ENCODE data around the gene YAF2.
"Not testable (repeated sequence)": the region's sequence is repeated elsewhere in the genome, so short reads cannot be mapped to it uniquely, and the experiment has no call there.

The YAF2 gene

DNA sequence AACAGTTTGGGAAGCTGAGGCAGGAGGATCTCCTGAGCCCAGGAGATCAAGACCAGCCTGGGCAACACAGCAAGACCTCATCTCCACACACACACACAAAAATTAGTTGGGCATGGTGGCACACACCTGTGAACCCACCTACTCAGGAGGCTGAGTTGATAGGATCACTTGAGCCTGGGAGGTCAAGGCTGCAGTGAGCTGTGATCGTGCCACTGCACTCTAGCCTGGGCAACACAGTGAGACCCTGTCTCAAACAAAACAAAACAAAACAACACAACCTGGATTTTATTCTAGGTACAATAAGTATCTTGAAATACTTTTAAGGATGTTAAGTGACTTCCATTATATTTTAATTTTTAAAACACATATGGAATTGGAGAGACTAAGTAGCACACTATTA is 45.8 kb downstream of the YAF2 start:
- no peak for DNase-seq

DNA sequence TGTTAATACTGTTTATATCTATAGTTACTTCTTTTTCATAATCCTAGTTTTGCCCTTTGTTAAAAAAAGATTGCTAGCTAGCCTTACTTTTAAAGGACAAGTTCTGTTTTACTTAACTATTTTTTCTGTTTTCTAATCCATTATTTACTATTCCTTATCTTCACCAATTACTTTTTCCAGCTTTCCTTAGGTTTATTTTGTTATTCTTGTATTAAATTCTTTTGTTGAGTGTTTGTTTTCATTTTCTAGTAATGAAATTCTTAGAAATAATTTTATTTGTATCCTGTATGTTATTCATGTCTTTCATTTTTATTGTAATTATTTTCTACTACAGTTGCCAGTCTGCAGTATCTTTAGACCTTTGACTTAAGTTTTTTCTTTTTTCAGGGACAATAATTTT is 47.7 kb downstream of the YAF2 start:
- no peak for DNase-seq

DNA sequence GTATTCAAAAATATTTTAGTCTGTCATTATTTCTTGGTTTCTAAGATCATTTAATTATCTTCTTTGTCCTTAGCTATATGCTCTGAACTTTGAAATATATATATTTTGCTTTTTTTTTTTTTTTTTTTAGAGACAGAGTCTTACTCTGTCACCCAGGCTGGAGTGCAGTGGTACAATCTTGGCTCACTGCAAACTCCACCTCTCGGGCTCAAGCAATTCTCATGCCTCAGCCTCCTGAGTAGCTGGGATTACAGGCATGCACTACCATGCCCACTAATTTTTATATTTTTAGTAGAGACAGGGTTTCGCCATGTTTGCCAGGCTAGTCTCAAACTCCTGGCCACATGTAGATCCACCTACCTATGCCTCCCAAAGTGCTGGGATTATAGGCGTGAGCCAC is 49.8 kb downstream of the YAF2 start:
- DNase-seq = not testable (repeated sequence)

DNA sequence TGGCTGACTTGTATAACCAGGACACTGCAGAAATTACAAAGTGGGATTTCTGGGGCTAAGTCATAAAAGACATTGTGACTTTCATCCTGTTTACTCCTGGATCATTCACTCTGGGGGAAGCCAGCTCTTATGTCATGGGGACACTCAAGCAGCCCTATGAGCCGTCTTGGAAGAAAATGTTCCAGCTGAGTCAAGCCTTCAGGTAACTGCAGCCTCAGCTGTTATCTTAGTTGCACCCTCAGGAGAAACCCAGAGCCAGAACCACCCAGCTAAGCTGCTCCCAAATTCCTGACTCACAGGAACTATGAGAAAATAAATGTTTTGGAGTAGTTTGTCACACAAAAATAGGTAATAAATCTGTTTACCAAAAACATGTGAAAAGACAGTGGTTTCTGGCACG is 50.2 kb downstream of the YAF2 start:
- no peak for DNase-seq

DNA sequence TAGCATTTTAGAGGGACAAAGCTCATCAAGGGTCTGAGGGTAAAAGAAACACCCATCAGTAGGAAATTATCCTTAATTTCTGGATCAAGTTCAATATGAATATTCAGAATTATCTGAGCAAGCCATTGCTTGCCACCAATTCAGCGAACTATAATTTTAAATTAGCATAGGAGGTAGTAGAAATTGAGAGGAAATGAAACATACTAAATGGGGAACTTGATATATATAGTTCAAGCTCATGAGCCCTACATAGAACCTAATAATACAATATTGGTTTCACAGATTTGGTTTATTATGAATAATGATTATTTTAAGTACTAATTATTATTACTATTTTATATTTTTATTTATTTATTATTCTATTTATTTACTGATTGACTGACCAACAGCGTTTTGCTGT is 51.3 kb downstream of the YAF2 start:
- DNase-seq = no peak

DNA sequence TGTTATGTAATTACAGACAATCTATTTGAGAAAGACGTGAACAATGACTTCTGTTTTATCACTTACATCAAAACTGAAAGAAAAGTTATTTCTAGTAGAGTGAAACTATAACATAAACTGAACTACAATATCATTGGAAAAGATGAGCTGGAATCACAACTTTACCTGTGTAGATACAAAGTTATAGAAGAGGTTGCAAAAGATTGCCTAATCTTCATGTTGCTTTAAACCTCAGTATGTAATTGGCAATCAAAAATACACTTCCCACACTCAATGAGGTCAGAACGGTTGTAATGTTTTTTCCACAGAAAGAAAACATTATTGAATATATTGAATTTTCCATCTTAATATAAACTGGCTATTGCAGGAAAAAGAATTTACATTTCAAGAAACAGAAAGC is 55.7 kb downstream of the YAF2 start:
- DNase-seq = no peak

DNA sequence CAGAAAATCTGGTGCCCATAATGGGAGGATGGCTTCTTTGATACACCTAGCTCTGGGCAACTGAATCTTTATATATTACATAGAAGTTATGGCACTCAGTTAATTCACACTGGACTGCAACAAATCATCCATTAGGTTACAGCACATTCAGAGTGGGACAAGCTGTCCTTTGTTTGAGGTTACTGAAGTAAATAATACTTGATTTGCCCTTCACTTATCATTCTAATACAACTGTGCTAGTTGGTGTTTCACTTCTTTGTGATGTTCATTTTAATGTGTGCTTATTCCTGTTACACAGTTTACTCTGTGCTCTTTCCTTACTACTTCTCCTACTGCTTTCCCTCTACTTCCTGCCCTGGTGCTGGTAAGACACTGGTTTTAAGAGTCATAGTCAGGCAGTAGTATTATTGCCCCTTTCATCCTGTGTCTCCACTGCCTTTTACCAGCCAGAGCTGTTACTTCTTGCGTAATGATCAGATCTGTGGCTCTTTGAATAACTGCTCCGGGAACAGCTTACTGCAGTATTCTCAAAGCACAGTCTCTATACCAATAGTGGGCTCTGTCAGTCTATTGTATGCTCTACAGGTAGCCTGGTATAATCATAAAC is 57.0 kb downstream of the YAF2 start:
- no peak for DNase-seq

DNA sequence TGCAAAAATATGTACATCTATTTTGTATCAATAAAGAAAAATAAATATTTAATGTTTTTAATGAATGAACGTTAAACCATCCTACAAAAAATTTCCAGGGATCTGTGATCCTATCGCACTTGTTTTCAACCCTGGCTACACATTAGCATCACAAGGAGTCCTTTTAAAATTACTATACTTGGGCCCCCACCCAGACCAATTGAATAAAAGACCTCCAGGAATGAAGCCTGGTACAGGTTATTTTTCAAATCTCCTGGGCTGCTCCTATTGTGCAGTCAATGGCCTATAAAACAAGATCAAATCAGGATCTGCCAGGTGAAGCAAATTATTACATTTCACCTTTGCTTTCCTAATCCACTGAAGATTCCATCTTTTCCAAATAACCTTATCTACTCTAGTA is 59.9 kb downstream of the YAF2 start:
- no peak for DNase-seq

DNA sequence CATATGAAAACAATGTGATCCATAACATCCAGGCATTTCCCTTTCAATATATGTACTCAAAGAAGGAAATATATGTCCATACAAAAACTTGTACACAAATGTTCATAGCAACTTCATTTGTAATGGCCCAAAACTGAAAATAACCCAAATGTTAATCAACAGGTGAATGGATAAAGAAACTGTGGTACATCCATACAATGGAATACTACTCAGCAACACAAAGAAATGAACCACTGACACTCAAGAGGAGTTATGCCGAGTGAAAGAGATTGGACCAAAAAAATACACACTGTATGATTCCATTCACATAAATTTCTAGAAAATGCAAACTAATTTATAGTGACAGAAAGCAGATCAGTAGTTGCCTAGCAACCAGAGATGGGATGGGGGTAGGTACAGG is 63.1 kb downstream of the YAF2 start:
- no peak for DNase-seq

DNA sequence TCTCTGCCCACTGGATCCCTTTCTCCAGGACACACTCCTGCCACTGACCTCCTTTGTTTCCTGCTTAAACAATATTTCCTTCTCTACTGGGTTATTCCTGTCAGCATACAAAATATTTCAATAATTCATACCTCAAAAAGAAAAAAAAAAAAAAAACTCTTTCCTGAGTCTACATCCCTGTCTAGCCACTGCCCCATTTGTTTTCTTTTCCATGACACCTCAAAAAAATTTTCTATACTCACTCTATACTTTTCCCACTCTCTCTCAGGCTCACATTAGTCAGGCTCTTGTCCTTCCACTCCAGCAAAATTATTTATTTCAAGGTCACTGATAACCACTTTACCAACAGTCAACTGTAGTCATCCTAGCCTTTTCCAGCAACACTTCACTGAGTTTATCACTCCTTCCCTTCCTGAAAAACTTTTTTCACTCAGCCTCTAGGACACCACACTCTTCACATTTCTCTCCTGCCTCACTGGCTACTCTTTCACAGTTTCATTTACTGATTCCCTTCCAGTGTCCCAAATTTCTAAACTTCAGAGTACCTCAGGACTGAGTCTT is 64.0 kb downstream of the YAF2 start:
- no peak for DNase-seq

DNA sequence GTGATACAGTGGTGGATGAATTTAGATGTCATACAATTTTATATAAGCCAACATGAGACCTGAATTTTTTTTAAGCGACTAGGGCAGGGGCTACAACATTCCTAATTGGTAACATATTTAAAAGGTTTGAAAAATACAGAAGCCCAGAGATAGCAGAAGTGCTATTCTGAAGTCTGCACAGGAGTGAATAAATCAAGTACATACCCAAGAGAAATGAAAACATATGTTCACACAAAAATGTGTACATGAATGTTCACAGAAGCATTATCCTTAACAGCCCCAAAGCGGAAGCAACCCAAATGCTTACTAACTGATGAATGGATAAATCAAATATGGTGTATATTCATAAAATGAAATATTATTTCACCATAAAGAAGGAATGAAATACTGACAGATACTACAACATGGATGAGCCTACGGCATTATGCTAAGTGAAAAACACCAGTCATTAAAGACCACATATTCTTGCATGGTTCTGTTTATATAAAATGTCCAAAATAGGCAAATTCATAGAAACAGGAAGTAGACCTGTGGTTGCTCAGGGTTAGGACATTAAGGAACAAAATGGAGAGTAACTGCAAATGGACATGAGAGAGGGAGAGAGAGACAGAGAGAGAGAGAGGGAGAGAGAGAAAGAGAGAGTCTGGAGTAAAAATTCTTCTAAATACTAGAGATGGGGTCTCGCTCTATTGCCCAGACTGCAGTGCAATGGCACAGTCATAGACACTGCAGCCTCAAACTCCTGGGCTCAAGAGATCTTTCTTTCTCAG is 65.4 kb downstream of the YAF2 start:
- no peak for DNase-seq

DNA sequence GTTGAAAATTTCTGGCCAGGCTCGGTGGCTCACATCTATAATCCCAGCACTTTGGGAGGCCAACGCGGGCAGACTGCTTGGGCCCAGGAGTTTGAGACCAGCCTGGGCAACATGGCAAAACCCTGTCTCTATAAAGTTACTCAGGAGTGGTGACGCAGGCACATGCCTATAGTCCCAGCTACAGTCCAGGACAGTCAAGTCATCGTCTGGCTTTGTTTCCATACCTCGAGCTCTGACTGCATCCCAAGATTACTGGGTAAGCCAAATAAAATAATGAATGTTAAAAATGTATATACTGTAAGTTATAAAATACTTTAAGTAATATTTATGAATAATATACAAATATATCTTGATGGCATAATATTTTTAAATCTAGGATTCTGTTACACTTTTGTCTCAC is 70.3 kb downstream of the YAF2 start:
- DNase-seq = no peak

DNA sequence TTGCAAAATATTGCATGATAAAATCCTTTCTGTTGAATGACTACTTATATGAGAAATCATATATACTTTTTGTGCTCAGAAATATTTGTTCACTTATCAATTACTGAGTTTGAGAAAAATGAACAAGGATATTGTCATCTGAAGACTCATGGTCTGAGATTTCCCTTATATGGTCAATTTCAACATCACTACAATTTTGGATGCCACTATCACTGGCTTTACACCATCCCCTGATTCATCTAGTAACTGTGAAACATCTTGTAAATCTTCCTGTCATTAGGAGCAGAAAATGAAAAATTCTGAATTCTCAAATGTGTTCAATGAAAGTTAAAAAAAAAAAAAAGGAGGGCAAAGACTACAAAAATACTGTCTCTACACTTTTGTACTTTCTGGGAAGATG is 71.5 kb downstream of the YAF2 start:
- DNase-seq = no peak

DNA sequence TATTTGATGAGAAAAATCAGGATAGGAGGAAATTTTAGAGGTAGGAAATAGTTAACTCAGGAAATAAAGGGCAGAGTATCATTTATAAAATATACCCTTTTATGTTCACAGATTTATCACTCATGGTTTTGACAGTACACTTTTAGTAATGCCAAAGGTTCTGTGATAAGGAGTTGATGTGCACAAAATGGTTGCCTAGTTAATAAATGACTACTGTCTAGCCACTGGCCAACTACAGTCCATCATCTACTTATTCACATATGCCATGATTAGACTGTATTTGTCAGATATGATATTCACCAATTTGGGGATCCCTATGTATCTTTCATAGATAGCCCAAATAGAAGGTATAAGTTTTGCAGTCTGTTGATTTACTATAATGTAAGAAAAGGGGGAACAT is 74.1 kb downstream of the YAF2 start:
- DNase-seq = no peak

DNA sequence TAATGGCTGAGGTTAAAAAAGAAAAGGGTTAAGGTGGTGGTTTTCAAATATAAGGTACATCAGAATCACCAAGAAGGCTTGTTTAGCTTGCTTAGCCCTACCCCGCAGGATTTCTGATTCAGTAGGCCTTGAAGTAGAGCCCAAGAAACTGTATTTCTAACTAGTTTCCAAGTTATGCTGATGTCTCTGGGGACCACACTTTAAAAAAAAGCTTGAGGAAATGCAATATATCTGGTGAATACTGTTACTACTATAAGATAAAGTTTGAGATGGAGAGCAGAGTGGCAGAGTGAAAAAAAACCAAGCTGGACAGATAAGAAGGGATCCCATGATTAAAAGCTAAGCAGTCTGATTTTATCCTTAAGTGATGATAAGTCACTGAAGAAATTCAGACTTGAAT is 75.1 kb downstream of the YAF2 start:
- no peak for DNase-seq

DNA sequence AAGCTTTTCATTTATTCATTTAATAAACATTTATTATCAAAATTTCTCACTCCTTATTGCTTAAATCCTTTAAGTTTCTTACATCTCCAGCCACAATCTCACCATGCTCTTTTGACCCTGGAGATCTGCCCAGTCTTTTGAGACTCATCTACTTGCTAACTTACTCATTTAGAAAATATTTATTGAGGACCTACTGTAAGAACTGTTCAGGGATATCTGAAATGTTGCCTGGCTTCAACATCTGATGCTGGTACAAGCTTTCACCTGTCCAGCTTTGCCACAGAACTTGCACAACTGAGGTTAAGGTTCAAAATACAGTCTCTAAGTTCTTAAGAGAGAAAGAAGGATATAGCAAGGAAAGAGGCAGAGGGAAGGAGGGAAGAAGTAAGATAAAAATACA is 75.9 kb downstream of the YAF2 start:
- no peak for DNase-seq

DNA sequence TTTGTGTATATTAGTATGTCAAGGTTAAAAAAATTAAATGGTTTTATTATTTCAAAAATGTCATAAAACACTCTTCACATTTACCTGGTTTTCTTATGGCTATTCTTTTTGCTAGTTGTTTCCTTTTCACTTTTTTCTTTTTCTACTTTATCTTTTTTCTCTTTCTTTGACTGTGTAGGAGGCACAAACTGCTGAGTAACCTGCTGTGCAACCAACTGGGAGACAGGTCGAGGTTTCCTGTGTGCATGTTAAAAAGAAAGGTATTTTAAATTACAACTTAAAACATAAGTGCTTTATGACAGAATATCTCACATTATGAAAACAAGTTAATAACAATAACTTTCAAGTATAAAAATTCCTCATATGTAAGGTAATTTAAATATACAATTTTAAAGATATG is 76.5 kb downstream of the YAF2 start:
- no peak for DNase-seq

DNA sequence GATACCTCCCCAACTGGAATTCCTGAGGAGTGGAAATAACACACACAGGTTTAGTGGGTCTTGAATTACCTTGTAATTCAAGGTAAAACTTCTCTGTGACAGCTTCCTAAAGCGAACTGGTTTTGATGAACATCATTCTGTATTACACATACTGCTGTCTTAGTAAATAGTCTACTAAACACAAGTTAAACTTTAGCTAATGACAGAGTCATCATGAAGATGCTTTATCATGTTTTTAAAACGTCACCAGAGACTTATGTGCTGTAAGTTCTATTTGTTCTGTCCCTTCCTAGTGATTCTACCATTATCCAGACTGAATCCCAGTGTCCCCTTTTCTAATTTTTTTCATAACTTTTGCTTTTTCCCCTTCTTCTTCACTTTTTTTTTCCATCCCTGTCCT is 81.8 kb downstream of the YAF2 start:
- DNase-seq = no peak

DNA sequence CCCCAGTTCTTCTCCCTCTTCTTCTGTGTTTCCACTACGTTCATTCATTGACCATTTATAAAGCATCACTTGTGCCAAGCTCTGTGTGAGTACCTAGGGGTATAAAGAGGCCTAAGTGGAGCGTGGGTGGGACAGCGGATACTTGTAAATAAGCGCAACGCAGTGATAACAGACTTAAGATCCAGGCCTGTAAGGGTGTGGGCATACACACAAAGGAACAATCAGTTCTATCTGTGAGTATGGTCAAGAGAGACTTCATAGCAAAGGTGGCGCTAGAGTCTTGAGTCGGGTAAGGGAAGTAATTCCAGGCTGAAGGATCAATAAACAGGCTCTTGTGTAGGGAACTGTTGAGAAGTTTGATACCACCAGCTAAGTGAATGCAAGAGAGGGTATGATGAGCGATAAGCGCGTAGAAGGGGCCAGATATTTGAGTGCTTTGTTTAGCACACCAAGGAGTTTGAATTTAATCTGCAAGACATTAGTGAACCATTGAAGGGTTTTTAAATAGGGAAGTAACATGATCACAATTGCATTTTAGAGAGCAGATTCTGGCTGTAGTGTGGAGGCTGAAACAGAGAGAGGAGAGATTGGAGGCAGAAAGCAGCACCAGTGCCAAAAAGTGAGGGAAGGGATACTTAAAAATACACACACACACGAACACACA is 92.4 kb downstream of the YAF2 start:
- no peak for DNase-seq

DNA sequence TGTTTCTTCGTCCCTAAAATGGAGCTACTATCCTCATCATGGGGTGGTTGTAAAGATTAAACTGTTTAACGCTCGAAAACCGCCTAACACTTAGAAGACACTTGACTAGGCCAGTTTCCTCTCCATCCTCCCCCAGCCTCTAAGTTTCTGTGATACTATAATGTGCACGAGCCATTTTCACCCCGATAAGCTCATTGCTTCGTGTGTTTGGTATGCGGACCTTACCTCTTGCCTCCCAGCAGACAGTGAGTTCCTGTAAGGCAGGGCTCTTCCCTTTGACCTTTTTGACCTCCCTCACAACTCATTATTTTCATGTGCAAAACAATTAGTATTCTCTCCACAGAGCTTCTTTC is 92.9 kb downstream of the YAF2 start:
- no peak for DNase-seq

DNA sequence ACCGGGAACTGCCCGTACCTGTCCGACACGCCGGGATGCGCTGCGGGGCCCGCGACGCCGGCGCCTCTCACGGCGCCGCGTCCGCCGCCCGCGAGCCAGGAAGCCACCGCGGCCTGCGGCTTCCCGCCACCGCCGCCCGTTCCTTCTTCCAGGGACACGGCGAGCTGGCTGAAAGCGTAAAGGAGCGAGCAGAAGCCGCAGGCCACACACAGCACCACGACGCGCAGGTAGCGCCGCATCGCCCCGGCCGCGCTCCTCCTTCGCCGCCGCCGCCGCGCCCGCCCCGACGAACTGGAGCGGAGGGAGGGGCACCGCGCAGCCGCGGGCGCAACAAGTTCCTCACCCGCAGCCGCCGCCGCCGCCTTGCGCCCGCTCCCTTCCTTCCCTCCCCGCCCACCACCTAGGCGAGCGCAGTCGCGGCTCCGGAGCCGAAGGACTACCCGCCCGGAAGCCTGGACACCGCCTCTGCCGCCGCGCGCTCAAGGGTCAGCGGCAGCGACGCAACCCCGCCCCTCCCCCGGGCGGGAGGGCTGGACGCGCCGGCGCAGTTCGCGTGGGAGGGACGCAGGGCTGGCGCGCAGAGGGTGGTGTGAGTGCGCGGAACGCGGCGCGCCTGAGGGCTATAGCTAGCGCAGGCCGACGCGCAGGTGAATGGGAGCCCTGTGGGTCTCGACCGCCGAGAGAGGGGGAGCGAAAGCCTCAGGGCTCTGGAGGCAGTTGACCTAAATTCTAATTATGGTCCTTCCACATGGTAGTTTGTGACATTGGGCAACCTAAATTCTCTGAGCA is 93.4 kb downstream of the YAF2 start, which contains the start of gene GXYLT1:
TSS of gene GXYLT1 (minus strand) at position 467 of the 789 bp plus-strand sequence. CDS start at position 239, 228 bp downstream.
- DNase-seq = peak; percentile 61

DNA sequence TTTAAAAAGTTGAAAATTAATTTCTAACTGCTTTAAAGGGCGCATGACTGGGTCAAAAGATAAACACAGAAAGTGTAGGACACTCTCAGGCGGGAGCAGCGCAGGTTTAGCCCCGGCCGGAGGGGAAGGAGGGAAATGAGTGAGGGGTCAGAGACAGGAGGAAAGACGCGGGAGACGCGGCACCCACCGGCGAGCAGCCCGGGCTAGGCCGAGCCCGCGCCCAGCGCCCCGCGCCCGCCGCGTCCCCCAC is 94.0 kb downstream of the YAF2 start:
- DNase-seq = no peak

DNA sequence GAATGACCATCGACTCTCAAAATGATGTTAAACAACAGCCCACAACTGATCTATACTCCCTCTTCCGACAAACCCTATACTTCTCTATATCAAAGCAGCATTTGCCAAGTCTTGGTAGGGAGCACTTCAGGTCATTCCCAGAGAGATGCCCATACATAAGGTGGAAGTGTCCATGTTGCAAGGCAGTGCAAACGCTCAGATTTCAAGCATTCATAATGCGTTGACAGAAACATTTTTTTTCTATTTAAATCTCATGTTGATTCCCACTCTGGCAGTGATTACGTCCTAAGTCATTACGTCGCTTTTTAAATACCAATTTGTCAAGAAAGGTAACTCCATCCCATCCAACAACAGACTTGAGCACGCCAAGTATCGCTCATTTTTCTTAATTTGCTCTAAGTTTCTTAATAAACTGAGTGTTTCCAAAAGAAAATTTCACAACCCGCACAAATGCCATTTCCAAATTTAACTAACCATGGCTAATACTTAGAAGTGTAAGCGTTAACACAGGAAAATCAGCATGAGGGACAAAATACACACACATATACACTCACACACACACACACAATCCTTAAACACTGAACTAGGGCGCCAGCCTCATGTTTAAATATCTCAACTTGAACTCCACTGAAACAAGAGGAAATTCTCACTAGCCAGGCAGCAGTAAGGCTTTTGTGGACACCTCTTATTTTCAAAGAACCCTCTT is 94.4 kb downstream of the YAF2 start:
- DNase-seq = no peak
